Pancreas (tissue), 10 donors: Measurements from ENCODE around the gene NKX1-1. TPM values are rescaled to one million over a fixed set of nuclear protein-coding genes. Genes with fewer than 3 reads are reported as not detected.

Experiments used
- ATAC-seq, 4 donors: fragments of 200-7000 bp; cut with Tn5 transposase; one replicate each; pipeline versions ENCODE4 v1.8.0 to v1.9.1; 2020; ENCODE audit warnings: mild to moderate bottlenecking in 4 of 4, moderate library complexity in 4 of 4
- DNase-seq, 6 donors: peaks; one replicate each; pipeline ENCODE4 v3.0.0-alpha.2; 2020
- FAIRE-seq: peaks from 2 replicates; lab custom pipeline; 2012; peaks lifted over from hg19 to GRCh38; lab: Jason Lieb, UNC
- H3K27ac ChIP-seq, 4 donors: fragments of 200-600 bp; sonication (generic); 1 replicate in 3 of 4; 2 replicates in 1 of 4; pipeline versions ENCODE4 v1.5.0 to v1.8.0; 2020
- H3K27me3 ChIP-seq, 4 donors: fragments of 200-600 bp; one replicate each; pipeline ENCODE4 v1.8.0; 2021
- H3K36me3 ChIP-seq, 3 donors: fragments of 200-600 bp; sonication (generic) in 1 of 3; one replicate each; pipeline versions ENCODE4 v1.5.0 to v1.8.0; 2020 to 2021
- H3K4me1 ChIP-seq, 3 donors: fragments of 200-600 bp; one replicate each; pipeline ENCODE4 v1.8.0; 2021
- H3K4me3 ChIP-seq, 4 donors: fragments of 200-600 bp; sonication (generic) in 2 of 4; one replicate each; pipeline versions ENCODE4 v1.5.0 to v1.8.0; 2020 to 2021
- H3K9me3 ChIP-seq, 4 donors: fragments of 200-600 bp; one replicate each; pipeline ENCODE4 v1.8.0; 2021
- CTCF ChIP-seq, 4 donors: fragments of 200-600 bp; sonication (generic) in 3 of 4; IDR thresholded peaks; one replicate each; pipeline versions ENCODE4 v1.5.0 to v1.8.0; 2021; ENCODE audit warnings: antibody characterized with exemption in 4 of 4
- WGBS, 2 donors: extraction: QIAGEN DNeasy Blood & Tissue Kit; methylation state at CpG; one replicate each; pipeline ENCODE4 v1.1.7; 2013; 5-methylcytosine and 5-hydroxymethylcytosine counted together
- intact Hi-C, 3 donors: fragments of 100-400 bp; cut with DNase I; formaldehyde crosslinking; loops; one replicate each; pipeline versions ENCODE4 v1.11.1 to v1.14.2; 2022
- polyA plus RNA-seq, 2 donors: library from polyadenylated mRNA; stranded (reverse); fragments of 200-250 nt; gene quantifications; one replicate each; pipeline ENCODE4 v1.2.3, GENCODE V29; 2013
- total RNA-seq, 6 donors: library from RNA; stranded (reverse); fragmentation: NEBNext Ultra II Directional in 4 of 6; extraction: Animal tissue kit (Norgen Biotek cat#: 25700) in 4 of 6; gene quantifications; one replicate each; pipeline versions ENCODE4 v1.2.1 to v1.2.4, GENCODE V29; 2021 to 2023
- donor health status: healthy with polysubstance abuse.
- donor health status: DM: no; HTN: no; CAD: no; lungs with moderate emphysema.
- donor health status: DM: no; HTN: no; CAD: no.
- donor health status: control.
- donor health status: control.
- donor health status: Bipolar disorder and iron deficiency.
- donor health status: DM: yes; HTN: yes; CAD: no.
- donor health status: DM: no; HTN: no; CAD: no.
- donor health status: DM: no; HTN: no; CAD: no.
- donor health status: DM: yes; HTN: yes; CAD: no.

The NKX1-1 gene
- total and polyA plus RNA-seq, 8 donors = not detected

GRCh38 chr4:1402021-1402515 lies 4.2 kb downstream of the NKX1-1 start:
- Histone ChIP-seq H3K27me3 (peaks cover 0 to 45% (median 3%) of the 10 kb centered on the region in 4 donors), H3K27ac (no peak overlapping the region), H3K4me3 (no peak overlapping the region), H3K4me1 (peaks cover 0 to 3% (median 0%) of the 10 kb centered on the region in 3 donors), H3K36me3 (no peaks in the 10 kb centered on the region), H3K9me3 (no peaks in the 10 kb centered on the region)
- WGBS, 2 donors = 7 to 12% methylated on average over 24 of the region's 24 CpGs
- FAIRE-seq = no peak
- TF ChIP-seq CTCF (IDR thresholded peaks at IDR 0.05) = no peak
- intact Hi-C loops = no loop called here
- DNase-seq = peak in 2 of 6 donors; percentile 11 to 45
- no peak for ATAC-seq

- DNase-seq (peak in 2 of 6 donors; percentile 10 to 66), FAIRE-seq (no peak), ATAC-seq (no peak)
- WGBS, 2 donors = 29 to 31% methylated on average over 16 to 18 of the region's 18 CpGs
- H3K4me1 ChIP-seq = peaks cover 0 to 3% (median 0%) of the 10 kb centered on the region in 3 donors
- no peak overlapping the region for H3K27ac ChIP-seq
- intact Hi-C loops = no loop called here
- no peak for TF ChIP-seq CTCF (IDR thresholded peaks at IDR 0.05)
- no peaks in the 10 kb centered on the region for H3K9me3 ChIP-seq
- H3K4me3 ChIP-seq = no peak overlapping the region
- H3K36me3 ChIP-seq = no peaks in the 10 kb centered on the region
- peaks cover 0 to 39% (median 3%) of the 10 kb centered on the region in 4 donors for H3K27me3 ChIP-seq
Measured at GRCh38 chr4:1401409-1402020, 4.7 kb downstream of the NKX1-1 start.

GRCh38 chr4:1400831-1401408 lies 5.3 kb downstream of the NKX1-1 start:
- H3K27ac ChIP-seq = no peak overlapping the region
- ATAC-seq (peak in 1 of 4 donors; percentile 7), FAIRE-seq (no peak), DNase-seq (peak in 2 of 6 donors; percentile 8 to 45)
- peaks cover 0 to 37% (median 3%) of the 10 kb centered on the region in 4 donors for H3K27me3 ChIP-seq
- 44 to 54% methylated on average over 8 to 14 of the region's 14 CpGs for WGBS, 2 donors
- no peaks in the 10 kb centered on the region for H3K9me3 ChIP-seq
- no peaks in the 10 kb centered on the region for H3K36me3 ChIP-seq
- no peak overlapping the region for H3K4me3 ChIP-seq
- intact Hi-C loops = no loop called here
- H3K4me1 ChIP-seq = peaks cover 0 to 3% (median 0%) of the 10 kb centered on the region in 3 donors
- TF ChIP-seq CTCF (IDR thresholded peaks at IDR 0.05) = no peak

- peaks cover 0 to 31% (median 3%) of the 10 kb centered on the region in 4 donors for H3K27me3 ChIP-seq
- H3K4me3 ChIP-seq = no peak overlapping the region
- ATAC-seq = no peak
- no peaks in the 10 kb centered on the region for H3K36me3 ChIP-seq
- peak in 1 of 6 donors; percentile 7 for DNase-seq
- no peak for TF ChIP-seq CTCF (IDR thresholded peaks at IDR 0.05)
- peaks cover 0 to 3% (median 0%) of the 10 kb centered on the region in 3 donors for H3K4me1 ChIP-seq
- H3K27ac ChIP-seq = no peak overlapping the region
- H3K9me3 ChIP-seq = no peaks in the 10 kb centered on the region
- FAIRE-seq = no peak
- intact Hi-C loops = no loop called here
- WGBS, 2 donors = 71 to 78% methylated on average over 11 of the region's 11 CpGs
Measured at GRCh38 chr4:1400191-1400805, 5.9 kb downstream of the NKX1-1 start.
